Esophagus muscularis mucosa (tissue), 4 donors: ENCODE data around the gene SFXN5. TPM values are rescaled to one million over a fixed set of nuclear protein-coding genes. Genes with fewer than 3 reads are reported as not detected.

Source experiments
- DNase-seq: peaks from one replicate; pipeline ENCODE4 v3.0.0-alpha.2; 2017; ENCODE audit errors: extremely low spot score
- H3K27ac ChIP-seq, 4 donors: fragments of 200-600 bp; sonication (generic); replicated peaks in 1 of 4; 1 replicate in 3 of 4; 2 replicates in 1 of 4; pipeline ENCODE4 v1.5.1; 2016 to 2019; ENCODE audit warnings: mild to moderate bottlenecking in 1 of 4
- H3K27me3 ChIP-seq, 4 donors: fragments of 200-600 bp; sonication (generic); one replicate each; pipeline versions ENCODE4 v1.5.1 to v1.6.0; 2016 to 2019
- H3K36me3 ChIP-seq, 4 donors: fragments of 200-600 bp; sonication (generic); one replicate each; pipeline ENCODE4 v1.5.1; 2016 to 2019
- H3K4me1 ChIP-seq, 4 donors: fragments of 200-600 bp; sonication (generic); one replicate each; pipeline ENCODE4 v1.5.1; 2016 to 2019
- H3K4me3 ChIP-seq, 4 donors: fragments of 200-600 bp; sonication (generic); 1 replicate in 2 of 4; 2 replicates in 2 of 4; pipeline ENCODE4 v1.5.1; 2016 to 2019; ENCODE audit warnings: mild to moderate bottlenecking in 4 of 4, moderate library complexity in 1 of 4
- H3K9me3 ChIP-seq, 4 donors: fragments of 200-600 bp; sonication (generic); 1 replicate in 3 of 4; 2 replicates in 1 of 4; pipeline ENCODE4 v1.5.1; 2016 to 2019
- CTCF ChIP-seq, 3 experiments: fragments of 200-600 bp in 2 of 3; fragments of 450-650 bp in 1 of 3; sonication (generic) in 2 of 3; IDR thresholded peaks; one replicate each; pipeline ENCODE4 v1.5.1; 2017 to 2019; ENCODE audit warnings: antibody characterized with exemption in 3 of 3, mild to moderate bottlenecking in 2 of 3, moderate library complexity in 1 of 3
- EP300 ChIP-seq: sonication (generic); formaldehyde crosslinking; IDR thresholded peaks from one replicate; pipeline ENCODE4 v1.6.1; 2017; ENCODE audit warnings: antibody characterized with exemption
- POLR2A ChIP-seq: fragments of 450-650 bp; IDR thresholded peaks from one replicate; pipeline ENCODE4 v1.6.1; 2017; ENCODE audit warnings: antibody characterized with exemption, moderate library complexity, mild to moderate bottlenecking, low read depth
- POLR2AphosphoS5 ChIP-seq, 2 donors: sonication (generic); formaldehyde crosslinking; IDR thresholded peaks; one replicate each; pipeline ENCODE4 v1.6.1; 2017; ENCODE audit warnings: antibody characterized with exemption in 2 of 2
- WGBS: methylation state at CpG from one replicate; pipeline ENCODE4 v1.1.5; 2018; 5-methylcytosine and 5-hydroxymethylcytosine counted together
- intact Hi-C: fragments of 100-400 bp; cut with DNase I; formaldehyde crosslinking; loops from one replicate; pipeline ENCODE4 v1.15.1; 2023
- total RNA-seq, 4 donors: library from RNA; depleted of rRNA; stranded (reverse); fragments of >200 nt; gene quantifications; one replicate each; pipeline versions ENCODE4 v1.1.0 to v1.2.1, GENCODE V29; 2016

The SFXN5 gene
- total RNA-seq, 4 donors from 2014 or later, result 5.8 to 10.0 (median 6.8) TPM

- intact Hi-C loops, result loop anchor here (10.0 kb wide), 1 partner anchor 184 kb away; no protein-coding TSS in a partner anchor
- no peak overlapping the region for H3K27ac ChIP-seq
- WGBS, result 89% methylated on average over 13 of the region's 13 CpGs
Observed at GRCh38 chr2:73078457-73079411, 7.2 kb upstream of the SFXN5 start.

GRCh38 chr2:73077424-73077795 is 5.9 kb upstream of the SFXN5 start:
- Histone ChIP-seq H3K4me1 (peaks cover 4 to 17% (median 11%) of the 10 kb centered on the region in 4 donors), H3K27ac (no peak overlapping the region), H3K27me3 (no peaks in the 10 kb centered on the region), H3K9me3 (no peaks in the 10 kb centered on the region), H3K4me3 (no peak overlapping the region), H3K36me3 (peaks cover 0 to 66% (median 47%) of the 10 kb centered on the region in 4 donors)
- 76% methylated on average over 1 of the region's 1 CpG for WGBS
- TF ChIP-seq EP300 (no peak), POLR2A (no peak), POLR2AphosphoS5 (IDR thresholded peaks at IDR 0.05) (no peak), CTCF (IDR thresholded peaks at IDR 0.05) (no peak)
- DNase-seq, result no peak
- intact Hi-C loops, result loop anchor here (10.0 kb wide), 1 partner anchor 183 kb away; no protein-coding TSS in a partner anchor

More at GRCh38 chr2:73078457-73079411, 7.2 kb upstream of the SFXN5 start:
- Histone ChIP-seq H3K4me3 (no peak overlapping the region), H3K36me3 (peaks cover 0 to 71% (median 47%) of the 10 kb centered on the region in 4 donors), H3K4me1 (peaks cover 0 to 13% (median 7%) of the 10 kb centered on the region in 4 donors), H3K27me3 (no peaks in the 10 kb centered on the region), H3K9me3 (no peaks in the 10 kb centered on the region)
- DNase-seq, result no peak
- TF ChIP-seq EP300, result no peak
- TF ChIP-seq POLR2A, result no peak
- TF ChIP-seq CTCF (IDR thresholded peaks at IDR 0.05), result no peak
- no peak for TF ChIP-seq POLR2AphosphoS5 (IDR thresholded peaks at IDR 0.05)

GRCh38 chr2:73076701-73077423 is 5.3 kb upstream of the SFXN5 start:
- Histone ChIP-seq H3K27ac (no peak overlapping the region), H3K4me3 (no peak overlapping the region), H3K9me3 (no peaks in the 10 kb centered on the region), H3K27me3 (no peaks in the 10 kb centered on the region), H3K36me3 (peaks cover 0 to 66% (median 47%) of the 10 kb centered on the region in 4 donors), H3K4me1 (peaks cover 10 to 22% (median 17%) of the 10 kb centered on the region in 4 donors)
- 86% methylated on average over 8 of the region's 8 CpGs for WGBS
- TF ChIP-seq CTCF (IDR thresholded peaks at IDR 0.05) (no peak), POLR2AphosphoS5 (IDR thresholded peaks at IDR 0.05) (no peak), POLR2A (no peak), EP300 (no peak)
- intact Hi-C loops, result loop anchor here (10.0 kb wide), 1 partner anchor 182 kb away; no protein-coding TSS in a partner anchor
- no peak for DNase-seq

DNA sequence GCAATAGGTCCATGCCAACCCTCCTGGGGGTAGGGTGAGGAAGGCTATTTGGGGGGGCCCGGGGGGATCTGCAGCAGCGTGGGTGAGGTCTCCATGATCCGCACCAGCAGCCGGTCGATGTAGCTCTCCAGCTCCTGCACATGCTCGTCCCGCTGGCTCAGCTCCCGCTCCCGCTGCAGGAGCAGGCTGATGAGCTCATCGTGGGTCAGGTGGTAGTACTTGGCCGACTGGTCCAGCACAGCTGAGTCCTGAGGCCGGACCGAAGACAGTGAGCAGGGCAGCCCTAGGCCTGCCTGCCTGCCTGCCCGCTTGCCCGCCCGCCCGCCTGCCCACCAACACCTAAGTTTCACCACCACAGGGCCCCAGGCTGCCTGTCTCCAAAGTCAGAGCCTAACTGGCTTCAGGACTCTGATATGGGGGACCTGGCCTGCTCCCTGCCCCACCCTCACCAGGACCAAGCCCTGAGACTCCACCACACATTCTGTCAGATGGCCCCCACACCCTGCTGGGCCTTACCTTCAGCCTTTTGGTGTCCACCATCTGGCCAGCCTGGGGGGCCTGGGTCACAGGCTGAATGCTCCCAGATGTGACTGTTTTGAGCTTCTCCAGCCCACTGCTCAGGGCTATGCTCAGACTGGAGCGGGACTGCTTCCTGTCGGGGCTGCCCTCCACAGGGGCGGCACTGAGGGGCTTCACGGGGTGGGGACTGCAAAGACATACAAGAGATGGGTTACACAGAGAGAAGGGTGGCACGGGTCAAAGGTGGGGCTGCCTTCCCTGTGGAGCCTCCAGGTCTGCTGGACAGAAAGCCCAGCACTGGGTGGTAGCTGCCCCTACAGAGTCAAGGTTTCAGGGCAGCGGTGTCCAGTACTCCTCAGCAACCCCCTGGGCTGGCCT is 4.2 kb upstream of the SFXN5 start:
- peaks cover 11 to 24% (median 18%) of the 10 kb centered on the region in 4 donors for H3K4me1 ChIP-seq
- WGBS, result 89% methylated on average over 7 of the region's 23 CpGs
- no peaks in the 10 kb centered on the region for H3K27me3 ChIP-seq
- no peak for DNase-seq
- peak overlapping the region in 2 of 4 donors; percentile 11 to 42 for H3K27ac ChIP-seq
- H3K36me3 ChIP-seq, result peaks cover 0 to 58% (median 41%) of the 10 kb centered on the region in 4 donors
- no peak overlapping the region for H3K4me3 ChIP-seq
- intact Hi-C loops, result loop anchor here (10.0 kb wide), 1 partner anchor 181 kb away; no protein-coding TSS in a partner anchor
- no peaks in the 10 kb centered on the region for H3K9me3 ChIP-seq
- no peak for TF ChIP-seq CTCF (IDR thresholded peaks at IDR 0.05)
- TF ChIP-seq EP300, result no peak
- TF ChIP-seq POLR2AphosphoS5 (IDR thresholded peaks at IDR 0.05), result peak in 1 of 2 donors; percentile 26
- no peak for TF ChIP-seq POLR2A
